GM18867 (cell line): ENCODE data around the gene PCDH9.
"Not testable (repeated sequence)": the region's sequence is repeated elsewhere in the genome, so short reads cannot be mapped to it uniquely, and the experiment has no call there.

ENCODE experiments used
- ATAC-seq: cut with Tn5 transposase; IDR thresholded peaks from one replicate; pipeline ENCODE4 v1.9.1; 2021; ENCODE audit warnings: mild to moderate bottlenecking, moderate library complexity; ENCODE audit not compliant: unreplicated experiment

Gene PCDH9

DNA sequence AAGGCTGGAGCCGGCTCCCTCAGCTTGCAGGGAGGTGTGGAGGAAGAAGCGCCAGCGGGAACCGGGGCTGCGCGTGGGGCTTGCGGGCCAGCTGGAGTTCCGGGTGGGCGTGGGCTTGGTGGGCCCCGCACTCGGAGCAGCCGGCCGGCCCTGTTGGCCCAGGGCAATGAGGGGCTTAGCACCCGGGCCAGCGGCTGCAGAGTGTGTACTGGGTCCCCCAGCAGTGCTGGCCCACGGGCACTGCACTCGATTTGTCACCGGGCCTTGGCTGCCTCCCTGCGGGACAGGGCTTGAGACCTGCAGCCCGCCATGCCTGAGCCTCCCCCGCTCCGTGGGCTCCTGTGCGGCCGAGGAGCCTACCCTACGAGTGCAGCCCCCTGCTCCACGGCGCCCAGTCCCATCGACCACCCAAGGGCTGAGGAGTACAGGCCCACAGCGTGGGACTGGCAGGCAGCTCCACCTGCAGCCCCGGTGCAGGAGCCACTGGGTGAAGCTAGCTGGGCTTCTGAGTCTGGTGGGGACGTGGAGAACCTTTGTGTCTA, 608.2 kb downstream of the PCDH9 start:
- ATAC-seq: not testable (repeated sequence)

DNA sequence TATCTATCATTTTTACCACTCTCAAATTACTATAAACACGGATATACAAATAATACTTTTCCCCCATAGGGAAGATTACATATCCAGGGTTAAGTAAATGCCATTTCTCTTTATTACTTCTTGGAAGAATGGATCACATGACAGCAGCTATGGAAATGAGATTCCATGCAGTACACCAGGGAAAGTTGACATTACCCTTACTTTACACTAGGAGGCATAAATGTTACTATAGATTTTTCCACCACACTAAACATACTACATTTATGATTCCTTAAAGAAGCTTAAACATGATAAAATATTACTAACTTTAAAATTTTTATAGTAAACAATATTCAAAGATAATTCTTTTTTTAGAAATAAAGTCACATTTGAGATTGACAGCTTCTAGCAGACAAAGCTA, 611.4 kb downstream of the PCDH9 start:
- no peak for ATAC-seq

DNA sequence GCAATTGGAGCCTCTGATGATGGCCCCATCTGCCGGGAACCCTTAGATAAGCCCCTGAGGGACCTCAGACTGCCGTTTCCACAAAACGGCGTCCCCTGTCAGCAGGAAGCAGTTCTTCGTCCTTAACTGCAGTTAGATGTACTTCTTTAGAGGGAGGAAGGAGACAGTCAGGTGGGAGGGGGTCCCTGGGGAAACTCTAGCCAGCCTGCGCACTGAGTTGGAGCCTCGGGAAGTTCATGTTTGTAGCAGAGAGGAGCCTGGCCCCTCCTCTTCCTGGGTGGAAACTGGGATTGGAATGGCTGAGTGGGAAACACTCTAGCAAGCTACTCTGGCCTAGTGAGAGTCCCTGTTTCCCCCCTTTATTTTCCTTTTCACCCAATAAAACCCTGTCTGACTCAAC, 612.4 kb downstream of the PCDH9 start:
- no peak for ATAC-seq

DNA sequence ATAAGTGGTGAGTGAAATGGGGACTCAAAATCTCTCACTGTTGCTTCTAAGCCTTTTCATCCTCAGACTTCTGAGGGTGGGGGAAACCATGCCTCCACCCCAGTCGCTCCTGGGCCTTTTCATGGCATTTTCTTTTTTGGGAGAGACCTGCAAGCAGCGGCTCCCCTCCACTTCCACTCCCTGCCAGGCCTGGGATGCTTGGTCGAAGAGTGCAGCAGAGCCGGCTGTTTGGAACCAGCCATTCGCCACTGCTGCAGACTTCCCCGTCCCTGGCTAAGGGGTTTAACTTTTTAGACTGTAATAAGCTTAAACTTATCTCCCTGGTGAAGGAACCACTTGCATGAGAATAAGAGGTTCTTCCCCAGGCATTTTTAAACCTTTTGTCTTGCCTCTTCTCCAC, 617.2 kb downstream of the PCDH9 start:
- ATAC-seq: no peak

DNA sequence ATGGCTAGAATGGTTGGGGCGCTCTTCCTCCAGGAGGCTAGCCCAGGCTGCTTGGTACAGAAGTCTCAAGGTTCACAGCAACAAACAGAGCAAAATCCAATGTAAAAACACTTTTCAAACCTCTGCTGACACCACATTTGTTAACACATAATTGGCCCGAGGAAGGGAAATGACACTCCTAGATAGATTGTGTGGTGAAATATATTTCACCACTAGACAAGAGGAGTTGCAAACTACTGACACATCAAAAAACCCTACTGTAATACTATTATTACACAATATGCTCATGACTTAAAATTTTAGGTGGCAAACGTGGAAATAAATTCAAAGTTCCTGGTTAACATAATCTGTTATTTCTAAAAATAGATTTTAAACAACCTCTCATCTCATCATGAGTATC, 643.6 kb downstream of the PCDH9 start:
- no peak for ATAC-seq

DNA sequence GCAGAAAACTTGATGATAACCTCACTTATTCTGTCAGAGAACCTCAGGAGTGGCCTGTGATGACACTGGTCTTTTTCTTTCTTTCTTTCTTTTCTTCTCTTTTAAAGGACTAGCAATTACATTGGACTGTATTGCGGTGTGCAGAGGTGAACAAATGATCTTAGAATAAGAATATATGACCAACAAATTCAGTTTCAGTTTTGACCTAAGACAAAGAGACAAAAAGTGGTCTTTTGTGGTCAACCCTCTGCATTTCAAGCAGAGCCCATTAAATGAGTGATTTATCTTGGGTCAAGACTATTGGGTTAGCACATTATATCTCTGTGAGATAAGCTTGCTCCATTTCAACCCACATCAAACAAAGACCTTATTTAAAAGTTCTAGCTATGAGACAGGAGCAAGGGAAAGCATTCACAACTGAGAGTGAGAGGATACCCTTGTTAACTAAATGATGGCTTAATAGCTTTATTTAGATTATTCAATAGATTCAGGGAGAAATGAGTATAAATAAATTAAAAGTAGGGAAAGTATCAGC, 644.4 kb downstream of the PCDH9 start:
- no peak for ATAC-seq

DNA sequence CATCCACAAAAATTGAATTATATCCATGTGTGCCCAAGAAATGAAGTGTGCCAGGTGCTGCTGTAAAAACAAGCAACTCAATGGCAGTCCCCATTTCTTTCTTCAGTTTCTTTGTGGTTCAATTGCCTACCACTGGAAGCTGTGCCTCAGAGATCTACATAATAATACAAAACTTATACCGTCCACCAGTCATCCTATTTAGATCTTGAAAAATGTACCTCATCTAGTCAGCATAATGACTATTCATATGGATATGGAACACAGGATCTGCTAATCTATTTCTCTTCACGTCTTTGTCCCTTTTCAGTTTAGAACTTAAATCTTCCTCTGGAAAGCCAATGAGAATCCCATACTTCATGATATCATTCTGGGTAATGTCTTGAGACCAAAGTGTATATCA, 648.5 kb downstream of the PCDH9 start:
- ATAC-seq: no peak

DNA sequence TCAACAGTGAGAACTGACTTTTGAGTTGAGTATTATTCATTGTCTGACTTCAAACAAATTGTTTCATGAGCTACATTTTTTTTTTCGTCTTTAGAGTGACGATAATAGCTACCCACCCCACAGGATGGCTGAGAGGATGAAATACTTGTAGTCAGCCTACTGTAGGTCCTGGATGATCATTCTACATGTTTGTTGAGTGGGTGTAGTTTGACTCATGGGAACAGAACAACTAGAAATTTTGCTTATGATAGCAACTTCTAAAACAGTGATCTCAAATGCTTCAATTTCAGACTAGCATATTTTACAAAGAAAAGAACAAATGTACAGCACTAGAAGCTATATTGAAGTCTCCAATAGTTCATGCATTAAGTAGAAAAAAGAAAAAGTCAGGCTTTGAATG, 651.8 kb downstream of the PCDH9 start:
- no peak for ATAC-seq

DNA sequence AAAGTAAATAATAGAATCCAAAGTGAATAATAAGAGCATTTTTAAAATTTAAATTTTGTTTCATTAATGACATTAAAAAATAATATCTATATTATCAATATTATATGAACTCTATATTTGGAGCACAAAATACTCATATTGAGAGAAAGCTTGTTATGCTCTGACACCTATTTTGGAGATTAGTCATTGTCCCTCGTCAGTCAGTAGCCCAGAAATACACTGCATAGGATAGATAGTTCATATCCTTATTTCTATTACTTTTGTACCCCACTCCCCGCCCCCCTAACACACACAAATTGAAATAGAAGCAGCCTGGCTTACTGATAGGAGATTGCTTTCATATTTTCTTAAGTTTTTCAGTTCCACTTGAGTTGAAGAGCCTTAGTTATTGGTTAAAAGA, 652.8 kb downstream of the PCDH9 start:
- ATAC-seq: no peak

DNA sequence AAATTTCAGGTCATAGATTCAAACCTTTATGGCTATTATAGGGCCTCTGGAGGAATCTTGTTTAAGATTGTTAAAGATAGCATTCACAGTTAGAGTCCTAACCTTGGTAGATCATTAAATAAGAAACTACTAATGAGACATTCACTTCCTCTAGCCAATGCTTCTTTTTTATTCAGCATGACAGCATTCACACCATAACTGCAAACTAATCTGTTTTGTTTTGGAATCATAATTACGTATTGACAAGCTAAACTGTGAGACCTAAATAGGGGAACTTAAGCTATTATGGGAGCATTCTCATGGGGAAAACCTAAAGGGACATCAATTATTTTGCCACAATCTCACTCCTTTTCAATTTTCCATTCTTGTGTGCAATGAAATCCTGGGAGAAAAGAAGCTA, 653.8 kb downstream of the PCDH9 start:
- ATAC-seq: no peak

DNA sequence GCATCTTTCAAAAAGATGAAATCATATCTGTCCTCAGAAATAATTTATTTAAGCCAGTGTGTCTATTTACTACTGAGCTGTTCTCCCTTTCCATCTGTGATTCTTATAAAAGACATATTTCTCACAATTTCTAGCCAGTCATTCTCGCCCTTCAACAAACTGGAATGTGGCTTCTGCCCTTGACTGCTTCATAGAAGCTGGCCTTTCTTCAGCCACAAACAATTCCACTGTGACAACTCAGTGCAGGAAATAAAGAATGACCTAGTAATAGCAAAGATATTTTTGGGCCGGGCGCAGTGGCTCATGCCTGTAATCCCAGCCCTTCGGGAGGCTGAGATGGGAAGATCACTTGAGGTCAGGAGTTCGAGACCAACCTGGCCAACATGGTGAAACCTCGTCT, 655.5 kb downstream of the PCDH9 start:
- no peak for ATAC-seq

DNA sequence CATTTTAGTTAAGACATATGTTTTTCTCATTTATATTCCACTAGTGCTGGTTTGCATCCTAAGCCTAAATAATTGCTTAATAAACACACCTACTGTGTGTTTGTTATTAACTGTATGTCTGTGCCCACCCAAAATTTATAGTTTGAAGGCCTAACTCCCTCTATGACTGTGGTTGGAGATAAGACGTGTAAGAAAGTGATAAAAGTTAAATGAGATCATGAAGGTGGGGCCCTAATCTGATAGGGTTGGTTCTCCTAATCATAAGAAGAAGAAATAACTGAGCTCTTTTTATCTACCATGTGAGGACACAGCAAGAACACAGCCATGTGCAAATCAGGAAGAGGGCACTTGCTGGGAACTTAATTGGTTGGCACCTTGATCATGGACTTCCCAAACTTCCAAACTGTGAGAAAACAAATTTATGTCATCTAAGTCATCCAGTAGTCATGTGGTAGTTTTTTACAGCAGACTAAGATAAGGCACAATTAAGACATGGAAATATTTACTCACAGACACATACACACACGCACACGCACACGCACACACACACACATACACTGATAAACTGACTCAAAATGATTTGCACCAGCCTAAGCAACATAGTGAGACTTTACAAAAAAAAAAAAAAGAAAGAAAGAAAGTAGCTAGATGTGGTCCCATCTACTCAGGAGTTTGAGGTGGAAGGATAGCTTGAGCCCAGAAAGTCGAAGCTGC, 662.1 kb downstream of the PCDH9 start:
- ATAC-seq: no peak

DNA sequence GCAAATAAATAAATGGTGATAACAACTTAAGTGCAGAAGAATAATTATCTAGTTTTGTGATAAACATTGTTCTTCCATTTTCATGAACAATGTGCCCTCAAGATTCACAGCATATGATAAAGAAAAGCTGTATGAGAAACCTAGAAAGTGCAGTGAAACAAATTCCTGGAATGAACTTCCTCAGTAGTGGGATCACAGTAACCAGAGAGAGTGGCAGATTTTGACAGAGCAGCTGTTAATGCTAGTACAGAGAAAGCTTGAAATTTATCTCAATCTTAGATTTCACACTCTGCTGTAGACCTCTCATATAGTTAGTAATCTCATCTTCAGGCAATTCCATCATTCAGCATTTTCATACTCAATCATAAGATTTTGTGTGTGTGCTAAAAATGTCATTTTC, 664.9 kb downstream of the PCDH9 start:
- ATAC-seq: no peak

DNA sequence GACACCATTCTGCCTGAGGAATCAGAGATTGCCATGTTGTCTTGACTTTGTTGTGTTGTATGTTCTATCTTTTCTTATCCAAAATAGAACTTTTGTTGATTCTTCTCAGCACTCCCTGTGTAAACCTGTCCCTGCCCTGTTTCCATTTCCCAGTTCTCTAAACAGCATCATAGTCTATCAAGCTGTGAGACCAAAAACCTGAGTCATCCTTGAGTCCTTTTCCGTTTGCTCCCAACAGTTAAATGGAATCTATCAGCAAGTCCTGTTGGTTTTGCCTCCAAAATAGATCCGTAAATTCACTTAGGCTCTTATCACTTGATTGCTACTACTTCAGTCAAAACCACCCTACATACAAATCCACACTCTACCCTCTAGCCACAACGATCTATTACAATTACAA, 667.1 kb downstream of the PCDH9 start:
- ATAC-seq: no peak

DNA sequence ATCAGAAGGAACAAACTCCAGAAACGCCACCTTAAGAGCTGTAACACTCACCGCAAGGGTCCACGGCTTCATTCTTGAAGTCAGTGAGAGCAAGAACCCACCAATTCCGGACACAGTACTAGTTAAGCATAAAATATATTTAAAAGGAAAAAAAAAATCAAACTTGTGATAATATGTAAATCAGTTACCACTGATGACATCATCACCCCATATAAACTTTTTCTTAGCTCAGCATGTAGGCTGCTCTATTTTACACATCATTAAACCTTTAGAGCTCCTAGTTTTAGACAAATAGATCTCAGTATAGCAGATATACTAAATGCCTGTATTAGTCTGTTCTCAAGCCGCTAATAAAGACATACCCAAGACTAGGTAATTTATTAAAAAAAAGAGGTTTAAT, 668.1 kb downstream of the PCDH9 start:
- ATAC-seq: no peak

DNA sequence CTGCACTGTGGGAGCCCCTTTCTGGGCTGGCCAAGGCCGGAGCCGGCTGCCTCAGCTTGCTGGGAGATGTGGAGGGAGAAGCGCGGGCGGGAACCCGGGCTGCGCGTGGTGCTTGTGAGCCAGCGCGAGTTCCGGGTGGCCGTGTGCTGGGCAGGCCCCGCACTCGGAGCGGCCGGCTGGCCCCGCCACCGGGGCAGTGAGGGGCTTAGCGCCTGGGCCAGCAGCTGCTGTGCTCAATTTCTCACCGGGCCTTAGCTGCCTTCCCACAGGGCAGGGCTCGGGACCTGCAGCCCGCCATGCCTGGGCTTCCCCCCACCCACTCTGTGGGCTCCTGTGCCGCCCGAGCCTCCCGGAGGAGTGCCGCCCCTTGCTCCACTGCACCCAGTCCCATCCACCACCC, 669.1 kb downstream of the PCDH9 start:
- no peak for ATAC-seq

DNA sequence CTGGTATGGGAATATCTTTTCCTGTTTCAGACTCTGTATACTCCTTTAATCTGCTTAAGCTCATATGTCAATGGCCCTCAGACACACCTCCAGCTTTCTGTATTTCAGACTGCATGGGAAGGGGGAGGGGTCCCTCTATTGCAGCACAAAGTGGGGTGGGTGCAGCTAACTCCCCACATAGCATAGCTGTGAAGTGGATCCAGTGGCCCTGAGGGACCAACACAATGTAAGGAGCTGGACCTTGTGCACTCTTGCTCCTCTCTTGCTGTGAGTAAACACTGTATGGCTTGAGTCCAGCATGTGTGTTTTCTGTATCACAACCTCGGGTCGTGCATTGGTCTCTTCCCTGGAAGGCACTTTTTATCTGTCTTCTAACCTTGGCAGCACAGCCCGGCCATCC, 669.9 kb downstream of the PCDH9 start:
- ATAC-seq: no peak

DNA sequence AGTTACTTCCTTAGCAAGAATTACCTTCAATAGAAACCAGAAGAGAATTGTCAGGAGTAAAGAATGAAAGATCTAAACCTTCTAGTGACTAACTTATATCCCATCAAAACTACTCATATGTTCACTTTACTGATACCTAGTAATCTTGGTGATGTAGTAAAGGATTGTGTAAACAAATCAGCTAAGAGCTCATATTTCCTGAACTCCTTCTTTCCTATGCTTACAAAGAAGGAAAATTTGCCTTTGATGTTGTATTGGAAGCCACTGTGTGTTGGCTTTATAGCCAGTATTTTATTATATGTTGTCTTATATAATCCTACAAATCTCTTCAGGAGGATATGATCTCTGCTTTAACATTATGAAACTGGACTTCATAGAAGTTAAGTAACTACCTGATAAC, 671.0 kb downstream of the PCDH9 start:
- ATAC-seq: no peak

DNA sequence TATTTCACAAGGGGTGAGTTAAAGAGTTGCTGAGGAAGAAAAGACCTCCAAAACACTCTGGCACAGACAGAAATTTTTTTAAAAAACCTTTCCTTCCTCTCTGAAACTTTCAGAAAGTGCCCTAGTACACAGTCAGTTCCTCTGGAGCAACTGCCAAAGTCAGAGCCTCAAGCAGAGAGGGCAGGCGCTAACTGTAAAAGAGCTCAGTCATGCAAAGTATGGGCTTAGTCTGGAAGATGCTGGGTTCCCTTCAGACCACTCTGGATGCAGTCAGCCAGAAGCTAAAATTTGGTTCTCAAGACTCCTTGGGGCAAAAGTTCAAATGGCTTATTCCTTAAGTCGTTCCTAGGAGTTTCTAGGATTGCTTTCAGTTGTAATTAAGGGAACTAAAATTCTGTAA, 671.6 kb downstream of the PCDH9 start:
- ATAC-seq: no peak

DNA sequence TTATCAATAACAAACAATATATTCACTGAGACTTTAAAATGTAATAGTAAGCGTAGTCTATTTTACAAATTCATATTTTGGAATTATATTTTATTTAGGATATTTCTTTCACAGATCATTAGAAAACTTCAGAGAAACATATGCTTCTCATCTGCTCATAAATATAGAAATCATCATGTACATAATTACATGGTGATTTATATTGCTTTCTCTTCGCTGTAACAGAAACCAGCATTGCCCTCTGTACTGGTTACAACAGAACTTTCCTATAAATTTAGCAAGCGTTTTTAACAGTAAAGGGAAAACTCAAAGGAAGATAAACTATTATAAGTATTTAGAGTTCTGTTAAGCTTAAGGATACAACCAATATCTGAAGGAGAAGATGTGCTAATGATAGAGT, 672.8 kb downstream of the PCDH9 start:
- ATAC-seq: no peak

DNA sequence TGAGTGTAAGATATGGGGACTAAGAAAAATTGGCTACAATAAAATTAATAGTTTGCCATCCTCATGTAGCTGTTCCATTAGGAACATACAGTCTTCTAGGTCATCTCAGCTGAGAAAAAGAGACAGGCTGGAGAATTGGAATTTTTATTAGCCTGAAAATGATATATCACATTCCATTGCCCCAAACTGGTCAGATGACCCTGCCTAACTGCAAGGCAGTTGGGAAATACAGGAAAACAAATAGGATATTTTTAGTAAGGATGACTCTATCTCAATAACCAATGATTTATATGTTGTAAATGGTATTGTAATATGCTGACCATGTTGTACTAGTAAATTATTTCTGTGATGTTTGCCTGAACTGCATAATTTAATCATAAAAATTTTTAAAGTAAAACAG, 673.8 kb downstream of the PCDH9 start:
- ATAC-seq: no peak

DNA sequence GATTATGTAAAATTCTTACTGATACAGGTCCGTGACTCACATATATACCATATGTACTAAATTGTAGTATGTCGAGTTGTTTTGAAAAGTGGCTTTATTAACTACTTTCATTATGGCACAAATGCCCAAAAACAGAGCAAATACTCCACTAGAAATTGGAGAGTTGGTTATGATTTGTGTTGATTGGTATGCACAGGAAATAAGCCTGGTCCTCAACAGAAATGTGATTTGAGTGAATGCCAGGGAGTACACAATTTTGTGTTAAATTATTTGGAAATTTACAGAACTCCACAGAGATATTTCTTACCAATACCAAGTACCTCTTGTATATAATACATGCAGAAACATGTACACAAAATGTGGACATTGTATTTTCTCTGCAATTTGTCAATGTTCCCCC, 676.7 kb downstream of the PCDH9 start:
- ATAC-seq: no peak

DNA sequence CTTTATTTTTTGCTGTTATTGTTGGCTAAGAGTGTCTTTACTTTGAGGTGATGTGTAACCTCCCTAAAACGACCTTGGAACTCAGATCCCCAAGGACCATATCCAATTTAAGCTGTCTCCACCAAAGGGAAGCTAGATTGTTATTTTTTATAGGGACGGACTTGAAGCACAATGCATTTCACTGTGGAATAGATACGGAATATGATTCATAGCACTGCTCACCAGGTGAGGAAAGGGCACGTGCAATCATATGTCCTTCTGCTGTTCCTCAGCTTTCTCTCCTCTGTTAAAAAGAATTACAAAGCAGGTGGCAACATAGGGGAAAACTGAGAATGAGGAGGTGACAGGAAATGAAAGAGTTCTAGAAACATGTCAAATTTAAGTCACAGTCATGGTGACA, 679.0 kb downstream of the PCDH9 start:
- no peak for ATAC-seq
